K562 (cell line): Measurements from ENCODE around the gene DPEP3.

Source experiments
- POLR2A ChIP-seq: fragments of 450-650 bp; conservative IDR thresholded peaks from 2 replicates; pipeline ENCODE4 v1.6.1; 2016
- ZNF699 ChIP-seq: fragments of 250-450 bp; sonication (Bioruptor Pico); IDR thresholded peaks from 2 replicates; pipeline ENCODE4 v1.8.0; 2021; ENCODE audit warnings: mild to moderate bottlenecking, moderate library complexity; ENCODE audit not compliant: insufficient replicate concordance
- TF ChIP-seq, protein P1 (sequence below): sonication (generic); formaldehyde crosslinking; IDR thresholded peaks from 2 replicates; pipeline ENCODE4 v1.8.1; 2023; ENCODE audit warnings: mild to moderate bottlenecking, missing genetic modification reagents, moderate library complexity
- TF ChIP-seq, protein P2 (sequence below), 3 experiments: IDR thresholded peaks in 2 of 3; conservative IDR thresholded peaks in 1 of 3; 2 replicates each; pipeline ENCODE4 v1.5.1; 2011 to 2012; ENCODE audit warnings: low read length in 3 of 3, mild to moderate bottlenecking in 3 of 3, control low read depth in 2 of 3, improper control_type of control experiment in 1 of 3, inconsistent platforms in 1 of 3, low read depth in 1 of 3, mixed read lengths in 1 of 3, moderate library complexity in 1 of 3; ENCODE audit not compliant: insufficient read depth in 2 of 3

DNA sequence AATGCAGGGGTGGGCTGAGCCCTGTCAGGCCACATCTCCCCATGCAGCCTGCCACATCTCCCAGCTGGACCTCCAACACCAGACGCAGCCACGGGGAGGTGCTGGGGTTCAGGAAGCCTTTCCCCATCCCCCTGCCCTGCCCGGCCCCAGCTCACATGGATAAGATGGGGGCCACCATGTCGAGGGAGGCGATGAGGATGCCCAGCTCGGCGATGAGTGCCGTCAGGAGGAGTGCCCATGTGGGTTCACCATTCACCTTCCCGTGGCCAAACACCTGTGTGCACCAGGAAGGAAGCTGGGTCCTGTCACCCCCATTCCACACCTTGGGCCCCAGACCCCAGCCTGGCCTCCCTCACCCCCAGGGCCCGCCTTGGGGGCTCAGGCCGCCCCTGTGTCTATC is 30.7 kb downstream of the DPEP3 start:
- TF ChIP-seq POLR2A: no peak
- no peak for TF ChIP-seq ZNF699 (CRISPR knock-in tag)
- TF ChIP-seq, protein P1, sequence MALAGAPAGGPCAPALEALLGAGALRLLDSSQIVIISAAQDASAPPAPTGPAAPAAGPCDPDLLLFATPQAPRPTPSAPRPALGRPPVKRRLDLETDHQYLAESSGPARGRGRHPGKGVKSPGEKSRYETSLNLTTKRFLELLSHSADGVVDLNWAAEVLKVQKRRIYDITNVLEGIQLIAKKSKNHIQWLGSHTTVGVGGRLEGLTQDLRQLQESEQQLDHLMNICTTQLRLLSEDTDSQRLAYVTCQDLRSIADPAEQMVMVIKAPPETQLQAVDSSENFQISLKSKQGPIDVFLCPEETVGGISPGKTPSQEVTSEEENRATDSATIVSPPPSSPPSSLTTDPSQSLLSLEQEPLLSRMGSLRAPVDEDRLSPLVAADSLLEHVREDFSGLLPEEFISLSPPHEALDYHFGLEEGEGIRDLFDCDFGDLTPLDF: no peak
- TF ChIP-seq, protein P2, sequence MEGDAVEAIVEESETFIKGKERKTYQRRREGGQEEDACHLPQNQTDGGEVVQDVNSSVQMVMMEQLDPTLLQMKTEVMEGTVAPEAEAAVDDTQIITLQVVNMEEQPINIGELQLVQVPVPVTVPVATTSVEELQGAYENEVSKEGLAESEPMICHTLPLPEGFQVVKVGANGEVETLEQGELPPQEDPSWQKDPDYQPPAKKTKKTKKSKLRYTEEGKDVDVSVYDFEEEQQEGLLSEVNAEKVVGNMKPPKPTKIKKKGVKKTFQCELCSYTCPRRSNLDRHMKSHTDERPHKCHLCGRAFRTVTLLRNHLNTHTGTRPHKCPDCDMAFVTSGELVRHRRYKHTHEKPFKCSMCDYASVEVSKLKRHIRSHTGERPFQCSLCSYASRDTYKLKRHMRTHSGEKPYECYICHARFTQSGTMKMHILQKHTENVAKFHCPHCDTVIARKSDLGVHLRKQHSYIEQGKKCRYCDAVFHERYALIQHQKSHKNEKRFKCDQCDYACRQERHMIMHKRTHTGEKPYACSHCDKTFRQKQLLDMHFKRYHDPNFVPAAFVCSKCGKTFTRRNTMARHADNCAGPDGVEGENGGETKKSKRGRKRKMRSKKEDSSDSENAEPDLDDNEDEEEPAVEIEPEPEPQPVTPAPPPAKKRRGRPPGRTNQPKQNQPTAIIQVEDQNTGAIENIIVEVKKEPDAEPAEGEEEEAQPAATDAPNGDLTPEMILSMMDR (IDR thresholded peaks at IDR 0.05 in 2 of 3, conservative IDR thresholded peaks at IDR 0.05 in 1 of 3; ENCODE audit: insufficient read depth in 2 of 3, low read depth in 1 of 3, low read length in 3 of 3): no peak
